Inflammatory macrophage (primary cell): ENCODE measurements around the gene RGS13.
"Not testable (repeated sequence)": the region's sequence is repeated elsewhere in the genome, so short reads cannot be mapped to it uniquely, and the experiment has no call there.

Experiments
- DNase-seq, 2 donors: peaks; one replicate each; pipeline ENCODE4 v3.0.0-alpha.2; 2020 to 2022

Gene RGS13

GRCh38 chr1:192678099-192678498 is 42.2 kb downstream of the RGS13 start:
- no peak for DNase-seq

DNA sequence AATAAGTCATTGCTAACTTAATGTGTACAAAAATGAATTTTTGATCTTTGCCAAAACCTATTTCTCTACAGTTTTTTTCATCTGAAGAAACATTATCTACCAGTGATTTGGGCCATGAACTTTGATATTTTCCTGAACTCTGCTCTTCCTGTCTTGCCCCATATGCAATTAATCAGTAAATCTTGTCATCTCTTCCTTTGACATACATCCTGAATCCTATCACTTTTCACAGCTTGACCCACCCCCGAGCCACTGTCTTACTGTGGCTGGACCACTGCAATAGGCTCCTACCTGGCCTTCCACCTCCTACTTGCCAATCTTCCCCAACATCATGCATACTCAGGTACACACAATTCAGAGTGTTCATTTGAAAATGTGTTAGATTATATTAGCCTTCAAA is 46.4 kb downstream of the RGS13 start:
- no peak for DNase-seq

GRCh38 chr1:192683081-192683480 is 47.1 kb downstream of the RGS13 start:
- DNase-seq = not testable (repeated sequence)

GRCh38 chr1:192689459-192689858 is 53.5 kb downstream of the RGS13 start:
- DNase-seq = no peak

DNA sequence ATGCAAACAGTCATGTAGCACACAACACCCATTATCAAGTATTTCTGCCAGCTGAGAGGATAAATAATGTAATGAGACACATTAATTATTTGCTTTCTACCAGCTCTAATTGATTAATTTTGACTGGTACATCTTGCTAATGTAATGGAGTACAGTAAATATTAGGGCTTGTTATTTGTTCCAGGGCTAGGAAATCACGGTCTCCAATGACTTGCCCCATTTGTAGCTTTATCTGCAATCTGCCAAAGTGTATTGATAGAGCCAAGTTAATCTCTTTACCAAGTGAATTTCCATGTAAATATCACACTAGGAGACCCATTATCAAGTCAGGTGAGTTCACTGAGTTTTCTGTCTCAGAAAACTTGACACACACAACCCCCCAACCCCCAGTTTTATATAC is 55.1 kb downstream of the RGS13 start:
- DNase-seq = no peak

DNA sequence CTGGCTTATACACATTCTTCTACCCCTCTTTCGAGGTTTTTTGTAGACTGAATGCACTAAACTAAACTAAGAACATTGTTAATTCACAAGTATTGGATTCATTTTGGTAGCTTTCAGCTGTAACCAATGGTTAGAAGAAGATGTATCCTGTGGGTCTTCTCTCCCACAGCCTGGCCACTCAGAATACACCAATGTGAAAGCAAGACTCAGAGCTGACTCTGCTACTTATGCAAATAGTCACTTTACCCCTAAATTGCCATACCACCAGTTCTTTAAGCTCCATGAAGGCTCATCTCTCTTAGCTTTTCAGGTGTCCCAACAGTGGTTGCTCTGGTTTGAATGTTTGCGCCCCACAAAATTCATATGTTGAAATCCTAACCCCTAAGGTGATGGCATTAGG is 60.1 kb downstream of the RGS13 start:
- no peak for DNase-seq

DNA sequence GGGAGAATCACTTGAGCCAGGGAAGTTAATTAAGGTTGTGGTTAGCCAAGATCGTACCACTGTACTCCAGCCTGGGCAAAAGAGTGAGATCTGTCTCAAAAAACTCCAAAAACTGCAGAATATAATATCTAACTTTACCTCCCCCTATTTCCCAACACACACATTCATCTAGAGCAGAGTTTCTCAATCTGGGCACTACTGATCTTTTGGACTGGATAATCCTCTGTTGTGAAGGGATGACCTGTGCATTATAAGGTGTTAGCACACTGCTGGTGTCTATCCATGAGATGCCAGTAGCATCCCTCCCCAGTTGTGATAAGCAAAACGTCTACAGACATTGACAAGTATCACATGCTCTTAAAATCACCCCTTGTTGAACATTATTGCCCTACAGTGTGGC is 61.8 kb downstream of the RGS13 start:
- no peak for DNase-seq

DNA sequence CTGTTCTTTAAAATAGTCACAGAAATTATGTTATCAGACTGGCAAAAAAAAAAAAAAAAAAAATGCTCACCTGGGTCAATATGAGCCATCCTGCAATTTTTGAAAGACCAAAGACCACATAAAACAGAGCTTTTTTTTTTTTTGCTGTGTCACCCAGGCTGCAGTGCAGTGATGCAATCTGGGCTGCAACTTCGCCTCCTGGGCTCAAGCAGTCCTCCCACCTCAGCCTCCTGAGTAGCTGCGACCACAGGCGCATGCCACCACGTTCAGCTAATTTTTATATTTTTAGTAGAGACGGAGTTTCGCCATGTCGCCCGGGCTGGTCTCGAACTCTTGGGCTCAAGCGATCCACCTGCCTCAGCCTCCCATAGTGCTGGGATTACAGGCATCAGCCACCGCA is 62.8 kb downstream of the RGS13 start:
- no peak for DNase-seq

DNA sequence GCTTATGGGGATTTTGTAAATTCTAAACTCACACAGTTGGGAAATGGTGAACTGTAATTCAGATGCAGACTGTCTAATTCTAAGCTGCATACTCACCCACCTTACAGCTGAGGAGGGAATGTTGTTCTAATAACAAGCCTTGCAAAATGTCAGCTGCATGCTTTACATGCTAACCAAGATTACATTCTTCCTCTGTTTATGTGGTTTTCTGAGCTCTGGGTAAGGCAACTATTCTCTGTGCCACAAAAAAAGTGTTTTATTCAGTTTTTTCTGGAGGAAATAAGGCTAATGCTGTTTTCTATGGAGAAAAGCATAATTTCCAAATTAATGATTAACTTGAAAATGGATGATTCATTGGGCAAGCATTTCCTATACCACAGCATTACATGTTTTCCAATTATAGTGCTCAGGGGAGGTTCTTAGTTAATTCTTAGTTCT is 64.9 kb downstream of the RGS13 start:
- no peak for DNase-seq

- DNase-seq = peak in 1 of 2 donors; percentile 47
Observed at GRCh38 chr1:192702212-192702902, 66.4 kb downstream of the RGS13 start.

GRCh38 chr1:192703283-192704206 is 67.6 kb downstream of the RGS13 start:
- no peak for DNase-seq

GRCh38 chr1:192705510-192705909 is 69.6 kb downstream of the RGS13 start:
- no peak for DNase-seq

- DNase-seq = no peak
Observed at GRCh38 chr1:192706936-192707335, 71.0 kb downstream of the RGS13 start.

GRCh38 chr1:192707978-192708547 is 72.1 kb downstream of the RGS13 start:
- peak; percentile 6 to 21 for DNase-seq

DNA sequence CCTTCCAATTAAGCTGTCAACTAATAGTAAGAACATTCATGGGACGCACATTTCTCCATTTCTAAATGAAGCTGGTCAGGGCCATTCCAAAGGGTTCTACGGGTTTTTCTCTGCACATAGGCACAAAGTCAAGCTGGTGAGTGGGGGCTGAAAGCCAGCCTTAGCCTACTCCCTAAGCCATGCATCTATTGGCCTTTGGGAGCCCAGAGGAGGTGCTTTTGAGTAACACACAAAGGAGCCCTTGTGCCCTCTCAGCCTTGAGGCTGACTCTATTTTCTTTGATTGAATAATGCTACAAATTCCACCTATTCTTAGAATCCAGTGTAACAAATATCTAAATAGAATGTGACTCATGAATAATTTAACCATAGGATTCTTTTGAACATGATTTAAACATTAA is 73.6 kb downstream of the RGS13 start:
- DNase-seq = no peak
